ENCODE data around the gene KLHL26. TPM values are rescaled to one million over a fixed set of nuclear protein-coding genes. Genes with fewer than 3 reads are reported as not detected.

The KLHL26 gene
- total and polyA plus RNA-seq, 2 experiments from 2014 or later, result 8.2 to 8.6 TPM

DNA sequence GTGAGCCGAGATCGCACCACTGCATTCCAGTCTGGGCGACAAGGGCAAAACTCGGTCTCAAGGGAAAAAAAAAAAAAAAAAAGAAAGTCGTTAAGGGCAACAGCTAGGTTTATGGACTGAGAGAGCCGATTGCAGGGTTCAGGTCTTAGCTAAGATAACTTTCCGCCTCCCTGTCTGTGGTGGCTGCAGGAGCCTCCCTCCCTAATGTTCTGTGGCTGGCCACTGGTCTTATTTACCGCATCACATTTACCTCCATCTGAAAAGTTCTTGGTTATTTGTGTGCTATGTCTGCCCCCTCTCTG, 45.9 kb downstream of the KLHL26 start:
- DNase-seq (ENCODE audit: low read depth in 1 of 2, low spot score in 1 of 2), result no peak
- H3K27me3 ChIP-seq, result no peaks in the 10 kb centered on the region
- no peaks in the 10 kb centered on the region for H3K9me3 ChIP-seq (ENCODE audit: low read depth)
- no peak for TF ChIP-seq CTCF (IDR thresholded peaks at IDR 0.05; ENCODE audit: low read depth, low read length)
- H3K27ac ChIP-seq, result no peak overlapping the region
- H3K36me3 ChIP-seq, result no peaks in the 10 kb centered on the region
- peak overlapping the region; percentile 85 for H3K4me3 ChIP-seq
- H3K4me1 ChIP-seq (ENCODE audit: low read depth), result no peaks in the 10 kb centered on the region

DNA sequence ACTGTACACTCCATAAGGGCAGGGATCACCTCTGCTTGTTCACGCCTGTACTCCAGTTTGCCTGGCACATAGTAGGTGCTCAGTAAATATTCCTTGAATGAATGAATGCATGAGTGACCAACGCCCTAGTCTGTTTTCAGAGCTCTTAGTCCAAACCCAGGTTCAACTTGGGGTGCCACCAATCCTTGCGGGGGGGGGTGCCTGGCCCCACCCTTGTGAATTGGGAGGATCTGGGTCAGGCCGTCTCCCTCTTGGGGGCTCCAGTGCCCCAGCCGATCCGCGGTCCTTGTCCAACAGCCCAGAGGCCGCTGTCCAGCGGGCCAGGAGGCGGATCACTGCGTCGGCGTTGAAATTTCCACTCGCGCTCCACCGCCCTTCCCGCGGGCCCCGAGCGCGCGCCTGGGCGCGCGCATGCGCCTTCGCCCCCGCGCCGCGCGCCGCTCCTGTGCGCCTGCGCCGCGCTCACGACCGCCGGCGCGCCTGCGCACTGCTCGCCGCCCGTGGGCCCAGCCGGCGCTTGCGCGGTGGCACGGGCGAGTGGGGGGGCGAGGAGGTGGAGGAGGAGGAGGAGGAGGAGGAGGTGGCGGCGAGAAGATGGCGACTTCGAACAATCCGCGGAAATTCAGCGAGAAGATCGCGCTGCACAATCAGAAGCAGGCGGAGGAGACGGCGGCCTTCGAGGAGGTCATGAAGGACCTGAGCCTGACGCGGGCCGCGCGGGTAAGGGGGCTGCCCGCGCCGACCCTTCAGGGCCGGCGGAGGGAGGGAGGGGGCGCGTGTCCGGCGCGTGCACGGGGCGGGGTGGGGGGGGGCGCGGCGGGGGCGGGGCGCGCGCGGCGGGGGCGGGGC, 46.5 kb downstream of the KLHL26 start, which contains the start of gene CRTC1:
CRTC1 (plus strand) TSS at position 572 of the 849 bp plus-strand sequence; CDS start at position 595, 23 bp downstream.
- H3K27me3 ChIP-seq, result no peaks in the 10 kb centered on the region
- DNase-seq (ENCODE audit: low read depth in 1 of 2, low spot score in 1 of 2), result peak; percentile 91 to 93
- no peaks in the 10 kb centered on the region for H3K4me1 ChIP-seq (ENCODE audit: low read depth)
- TF ChIP-seq CTCF (IDR thresholded peaks at IDR 0.05; ENCODE audit: low read depth, low read length), result no peak
- peak within 1 kb of the TSS; percentile 85 for H3K4me3 ChIP-seq
- H3K9me3 ChIP-seq (ENCODE audit: low read depth), result no peaks in the 10 kb centered on the region
- H3K36me3 ChIP-seq, result no peaks in the 10 kb centered on the region
- peak within 1 kb of the TSS; percentile 72 for H3K27ac ChIP-seq

DNA sequence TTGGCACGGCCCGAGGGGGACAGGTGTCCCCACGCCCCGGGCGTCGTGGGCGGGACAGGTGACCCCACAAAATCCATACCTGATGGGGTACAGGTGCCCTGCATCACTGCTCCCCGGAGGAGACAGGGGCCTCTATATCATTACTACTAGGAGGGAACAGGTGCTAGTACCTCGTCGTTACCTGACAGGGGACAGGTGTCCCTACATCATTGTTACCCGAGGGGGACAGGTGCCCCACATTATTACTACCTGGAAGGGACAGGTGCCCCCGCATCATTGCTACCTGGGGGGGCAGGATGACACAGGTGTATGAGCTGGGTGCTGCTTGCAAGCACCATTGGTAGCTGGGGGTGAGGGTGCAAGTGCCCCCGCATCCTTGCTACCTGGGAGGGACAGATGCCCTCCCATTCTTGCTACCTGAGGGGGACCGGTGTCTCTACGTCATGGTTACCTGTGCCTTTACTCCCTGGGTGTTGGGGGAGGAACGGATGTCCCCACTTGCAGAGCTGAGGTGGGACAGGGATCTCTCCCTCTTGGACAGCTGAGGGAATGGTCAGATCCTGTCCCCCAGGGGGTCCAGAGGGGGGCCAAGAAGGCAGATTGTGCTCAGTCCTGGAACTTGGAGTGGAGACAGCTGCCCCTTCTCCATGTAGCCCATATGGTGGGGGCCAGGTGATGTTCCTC, 47.3 kb downstream of the KLHL26 start:
- Histone ChIP-seq H3K9me3 (ENCODE audit: low read depth) (no peaks in the 10 kb centered on the region), H3K27me3 (no peaks in the 10 kb centered on the region), H3K4me3 (peak overlapping the region; percentile 85), H3K27ac (no peak overlapping the region), H3K36me3 (no peaks in the 10 kb centered on the region), H3K4me1 (ENCODE audit: low read depth) (no peaks in the 10 kb centered on the region)
- no peak for DNase-seq (ENCODE audit: low read depth in 1 of 2, low spot score in 1 of 2)
- no peak for TF ChIP-seq CTCF (IDR thresholded peaks at IDR 0.05; ENCODE audit: low read depth, low read length)

GRCh38 chr19:18684642-18684993, 47.8 kb downstream of the KLHL26 start:
- Histone ChIP-seq H3K27me3 (no peaks in the 10 kb centered on the region), H3K36me3 (no peaks in the 10 kb centered on the region), H3K27ac (no peak overlapping the region), H3K4me1 (ENCODE audit: low read depth) (no peaks in the 10 kb centered on the region), H3K4me3 (no peak overlapping the region), H3K9me3 (ENCODE audit: low read depth) (no peaks in the 10 kb centered on the region)
- DNase-seq (ENCODE audit: low read depth in 1 of 2, low spot score in 1 of 2), result no peak
- TF ChIP-seq CTCF (IDR thresholded peaks at IDR 0.05; ENCODE audit: low read depth, low read length), result no peak

GRCh38 chr19:18685597-18686190, 48.9 kb downstream of the KLHL26 start:
- Histone ChIP-seq H3K4me3 (no peak overlapping the region), H3K27me3 (no peaks in the 10 kb centered on the region), H3K9me3 (ENCODE audit: low read depth) (no peaks in the 10 kb centered on the region), H3K27ac (no peak overlapping the region), H3K36me3 (no peaks in the 10 kb centered on the region), H3K4me1 (ENCODE audit: low read depth) (no peaks in the 10 kb centered on the region)
- TF ChIP-seq CTCF (IDR thresholded peaks at IDR 0.05; ENCODE audit: low read depth, low read length), result no peak
- peak in 1 of 2 donors; percentile 22 for DNase-seq (ENCODE audit: low read depth in 1 of 2, low spot score in 1 of 2)

Data from cardiac muscle cell (in vitro differentiated cells and primary cell).